CD4-positive, alpha-beta T cell (primary cell): ENCODE measurements around the gene CAMKK2. TPM values are rescaled to one million over a fixed set of nuclear protein-coding genes. Genes with fewer than 3 reads are reported as not detected.
"Not testable (repeated sequence)": the region's sequence is repeated elsewhere in the genome, so short reads cannot be mapped to it uniquely, and the experiment has no call there.

Experiments used
- ATAC-seq: fragments of 200-7000 bp; cut with Tn5 transposase; one replicate; pipeline ENCODE4 v1.10.0; 2022; ENCODE audit warnings: mild to moderate bottlenecking; ENCODE audit not compliant: poor library complexity
- CTCF ChIA-PET: fragments of 350-600 bp; sonication (Branson Sonifier 250); formaldehyde crosslinking; loops from one replicate; lab custom pipeline; 2021; ENCODE audit warnings: antibody characterized with exemption, inconsistent platforms; lab: Charles Lee
- POLR2A ChIA-PET: fragments of 350-600 bp; sonication (Branson Sonifier 250); formaldehyde crosslinking; loops from one replicate; lab custom pipeline; 2021; ENCODE audit warnings: antibody characterized with exemption, inconsistent platforms; lab: Charles Lee
- DNase-seq, 14 experiments: peaks; one replicate each; pipeline ENCODE4 v3.0.0-alpha.2; 2013 to 2020; ENCODE audit warnings: mixed read lengths in 2 of 14
- H3K27ac ChIP-seq, 2 donors: one replicate each; pipeline versions ENCODE4 v1.5.1 to v1.7.0; 2013; ENCODE audit warnings: low read length in 2 of 2, low read depth in 1 of 2, mild to moderate bottlenecking in 1 of 2
- H3K27me3 ChIP-seq, 2 experiments: 1 replicate in 1 of 2; 2 replicates in 1 of 2; pipeline versions ENCODE4 v1.6.1 to v1.7.0; 2013; ENCODE audit warnings: low read length in 2 of 2, control low read depth in 1 of 2, mild to moderate bottlenecking in 1 of 2, moderate library complexity in 1 of 2; ENCODE audit not compliant: insufficient read depth in 2 of 2, control insufficient read depth in 1 of 2
- H3K36me3 ChIP-seq: one replicate; pipeline ENCODE4 v1.6.1; 2013; ENCODE audit warnings: low read length, control low read depth; ENCODE audit not compliant: insufficient read depth
- H3K4me1 ChIP-seq: one replicate; pipeline ENCODE4 v1.6.1; 2013; ENCODE audit warnings: low read length, control low read depth; ENCODE audit not compliant: insufficient read depth
- H3K4me3 ChIP-seq: one replicate; pipeline ENCODE4 v1.5.1; 2013; ENCODE audit warnings: mild to moderate bottlenecking, low read length, moderate library complexity
- H3K9me3 ChIP-seq, 2 experiments: 1 replicate in 1 of 2; 2 replicates in 1 of 2; pipeline versions ENCODE4 v1.6.1 to v1.7.0; 2013; ENCODE audit warnings: low read length in 2 of 2, mild to moderate bottlenecking in 2 of 2, control low read depth in 1 of 2, moderate library complexity in 1 of 2; ENCODE audit not compliant: control insufficient read depth in 1 of 2, insufficient read depth in 1 of 2
- H3K27ac Mint-ChIP-seq: one replicate; pipeline ENCODE4 v1.8.0; 2020; ENCODE audit warnings: mixed read lengths
- H3K27me3 Mint-ChIP-seq: one replicate; pipeline ENCODE4 v1.8.0; 2021; ENCODE audit warnings: mixed read lengths
- H3K36me3 Mint-ChIP-seq: one replicate; pipeline ENCODE4 v1.8.0; 2021; ENCODE audit warnings: low read depth, mixed read lengths
- H3K4me1 Mint-ChIP-seq: one replicate; pipeline ENCODE4 v1.8.0; 2021; ENCODE audit warnings: low read depth, mixed read lengths
- H3K4me3 Mint-ChIP-seq: one replicate; pipeline ENCODE4 v1.8.0; 2020; ENCODE audit warnings: mild to moderate bottlenecking, mixed read lengths
- H3K9me3 Mint-ChIP-seq: one replicate; pipeline ENCODE4 v1.8.0; 2020; ENCODE audit warnings: mixed read lengths
- CTCF ChIP-seq: fragments of 200-600 bp; IDR thresholded peaks from one replicate; pipeline ENCODE4 v1.8.0; 2022; ENCODE audit warnings: antibody characterized with exemption, mild to moderate bottlenecking
- intact Hi-C, 2 experiments: fragments of 100-400 bp; cut with DNase I in 1 of 2; cut with micrococcal nuclease in 1 of 2; formaldehyde crosslinking; loops; one replicate each; pipeline versions ENCODE4 v1.15.1 to v1.9.0; 2023 to 2025; cut with DNase I, micrococcal nuclease
- total RNA-seq, 174 experiments: library from RNA in 2 of 174; stranded (reverse) in 2 of 174; gene quantifications; one replicate each; pipeline ENCODE4 v1.2.3 and lab custom pipeline; 2021 to 2026

Gene CAMKK2
- total RNA-seq, 2 experiments from 2014 or later, result 6.7 to 6.8 TPM

GRCh38 chr12:121205491-121205890 lies 91.0 kb downstream of the CAMKK2 start:
- H3K4me3 ChIP-seq, result no peak overlapping the region
- H3K9me3 ChIP-seq, result no peaks in the 10 kb centered on the region
- POLR2A ChIA-PET, result no interaction called here
- Mint-ChIP-seq H3K27ac (no peak overlapping the region), H3K9me3 (no peaks in the 10 kb centered on the region), H3K27me3 (no peaks in the 10 kb centered on the region), H3K4me3 (no peak overlapping the region), H3K4me1 (peaks cover 4% of the 10 kb centered on the region), H3K36me3 (no peaks in the 10 kb centered on the region)
- H3K36me3 ChIP-seq, result no peaks in the 10 kb centered on the region
- H3K27ac ChIP-seq, result no peak overlapping the region
- CTCF ChIA-PET, result no interaction called here
- ATAC-seq (no peak), DNase-seq (no peak)
- no peaks in the 10 kb centered on the region for H3K27me3 ChIP-seq
- peaks cover 12% of the 10 kb centered on the region for H3K4me1 ChIP-seq
- no peak for TF ChIP-seq CTCF
- intact Hi-C loops, result loop anchor here (5.0 to 10.0 kb wide), 2 partner anchors 71 to 73 kb away; partner anchors contain the start of gene P2RX7 (in 2 of the 2)

- Histone ChIP-seq H3K9me3 (no peaks in the 10 kb centered on the region), H3K36me3 (no peaks in the 10 kb centered on the region), H3K27ac (no peak overlapping the region), H3K4me1 (no peaks in the 10 kb centered on the region), H3K4me3 (no peak overlapping the region), H3K27me3 (no peaks in the 10 kb centered on the region)
- POLR2A ChIA-PET, result no interaction called here
- no peak for TF ChIP-seq CTCF
- Mint-ChIP-seq H3K4me1 (peaks cover 4% of the 10 kb centered on the region), H3K36me3 (no peaks in the 10 kb centered on the region), H3K27ac (no peak overlapping the region), H3K4me3 (no peak overlapping the region), H3K27me3 (no peaks in the 10 kb centered on the region), H3K9me3 (no peaks in the 10 kb centered on the region)
- DNase-seq (no peak), ATAC-seq (no peak)
- CTCF ChIA-PET, result no interaction called here
- intact Hi-C loops, result loop anchor here in 1 of 2 experiments (10.0 kb wide), 1 partner anchor 69 kb away; the partner anchor contains the start of gene P2RX7
These were observed 93.0 kb downstream of the CAMKK2 start for GRCh38 chr12:121203482-121203881.

GRCh38 chr12:121202407-121203355 lies 93.8 kb downstream of the CAMKK2 start:
- Histone ChIP-seq H3K4me1 (peaks cover under 1% of the 10 kb centered on the region), H3K36me3 (no peaks in the 10 kb centered on the region), H3K27ac (no peak overlapping the region), H3K27me3 (no peaks in the 10 kb centered on the region), H3K4me3 (no peak overlapping the region), H3K9me3 (no peaks in the 10 kb centered on the region)
- no peaks in the 10 kb centered on the region for H3K9me3 Mint-ChIP-seq
- no peak for TF ChIP-seq CTCF
- ChIA-PET POLR2A (no interaction called here), CTCF (no interaction called here)
- no peaks in the 10 kb centered on the region for H3K27me3 Mint-ChIP-seq
- no peak overlapping the region for H3K27ac Mint-ChIP-seq
- intact Hi-C loops, result loop anchor here in 1 of 2 experiments (10.0 kb wide), 1 partner anchor 68 kb away; the partner anchor contains the start of gene P2RX7
- H3K4me3 Mint-ChIP-seq, result no peak overlapping the region
- H3K36me3 Mint-ChIP-seq, result no peaks in the 10 kb centered on the region
- ATAC-seq, result no peak
- no peak for DNase-seq
- H3K4me1 Mint-ChIP-seq, result peaks cover 7% of the 10 kb centered on the region

- H3K27me3 ChIP-seq, H3K36me3 ChIP-seq, H3K36me3 Mint-ChIP-seq, H3K27ac ChIP-seq, H3K27me3 Mint-ChIP-seq, H3K4me3 ChIP-seq, H3K9me3 ChIP-seq, CTCF ChIA-PET, POLR2A ChIA-PET, H3K4me3 Mint-ChIP-seq, DNase-seq, ATAC-seq, H3K9me3 Mint-ChIP-seq, H3K27ac Mint-ChIP-seq: not testable (repeated sequence)
- intact Hi-C loops, result loop anchor here in 1 of 2 experiments (10.0 kb wide), 1 partner anchor 66 kb away; the partner anchor contains the start of gene P2RX7
- peaks cover 14% of the 10 kb centered on the region for H3K4me1 ChIP-seq
- H3K4me1 Mint-ChIP-seq, result peaks cover 12% of the 10 kb centered on the region
These were observed 95.4 kb downstream of the CAMKK2 start for GRCh38 chr12:121201140-121201539.
